IPS-18c (cell line): ENCODE measurements around the gene MINDY4.
"Not testable (repeated sequence)": the region's sequence is repeated elsewhere in the genome, so short reads cannot be mapped to it uniquely, and the experiment has no call there.

ENCODE experiments used
- H3K4me3 ChIP-seq: 2 replicates; pipeline ENCODE4 v1.7.0; 2013; ENCODE audit warnings: low read depth, mild to moderate bottlenecking, low read length, moderate library complexity; ENCODE audit not compliant: insufficient read depth
- H3K9me3 ChIP-seq: one replicate; pipeline ENCODE4 v1.6.1; 2013; ENCODE audit warnings: mild to moderate bottlenecking, low read length, moderate library complexity; ENCODE audit not compliant: control insufficient read depth, insufficient read depth

The MINDY4 gene

DNA sequence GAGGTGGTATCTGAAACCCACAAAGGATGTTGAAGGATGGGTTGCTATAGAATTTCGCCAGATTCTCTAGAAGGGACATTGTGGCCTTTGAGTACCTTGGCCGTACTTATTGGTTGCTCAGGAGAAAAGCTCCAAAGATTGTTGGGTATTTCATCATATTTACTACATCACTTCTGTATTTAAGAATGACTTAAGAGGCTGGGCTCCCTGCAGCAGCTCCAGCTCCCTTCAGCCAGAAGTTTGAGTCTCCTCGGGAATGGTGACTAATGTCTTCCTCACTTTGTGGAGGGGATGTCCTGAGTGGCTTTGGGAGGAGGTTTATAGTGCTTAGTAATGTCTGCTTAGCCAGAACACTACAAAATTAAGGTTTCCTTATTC lies 18.1 kb downstream of the MINDY4 start:
- Histone ChIP-seq H3K9me3 (peaks cover 2% of the 10 kb centered on the region), H3K4me3 (no peak overlapping the region)

DNA sequence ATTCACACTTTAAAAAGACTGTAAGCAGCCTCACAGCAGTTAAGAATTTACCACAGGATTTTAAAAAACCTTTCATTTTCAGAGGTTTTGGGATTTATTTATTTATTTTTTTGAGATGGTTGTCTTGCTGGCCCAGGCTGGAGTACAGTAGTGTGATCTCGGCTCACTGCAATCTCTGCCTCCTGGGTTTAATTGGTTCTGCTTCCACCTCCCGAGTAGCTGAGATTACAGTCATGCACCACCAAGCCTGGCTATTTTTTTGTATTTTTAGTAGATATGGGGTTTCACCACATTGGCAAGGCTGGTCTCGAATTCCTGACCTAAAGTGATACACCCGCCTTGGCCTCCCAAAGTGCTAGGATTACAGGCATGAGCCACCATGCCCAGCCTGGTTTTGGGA lies 19.1 kb downstream of the MINDY4 start:
- Histone ChIP-seq H3K9me3 (peaks cover 2% of the 10 kb centered on the region), H3K4me3 (no peak overlapping the region)

DNA sequence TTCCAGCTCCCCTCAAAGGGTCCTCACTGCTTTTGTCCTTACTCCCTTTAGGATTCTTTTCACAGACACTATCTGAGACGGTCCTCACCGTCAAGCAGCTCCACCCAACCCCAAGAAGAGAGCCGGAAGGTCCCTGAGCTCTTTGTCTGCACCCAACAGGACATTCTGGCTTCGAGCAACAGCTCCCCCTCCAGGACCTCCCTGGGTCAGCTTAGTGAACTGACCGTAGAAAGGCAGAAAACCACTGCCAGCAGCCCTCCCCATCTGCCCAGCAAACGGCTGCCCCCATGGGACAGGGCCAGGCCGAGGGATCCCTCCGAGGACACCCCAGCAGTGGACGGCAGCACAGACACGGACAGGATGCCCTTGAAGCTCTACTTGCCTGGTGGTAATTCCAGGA lies 19.9 kb downstream of the MINDY4 start:
- H3K4me3 ChIP-seq, result no peak overlapping the region
- peaks cover 2% of the 10 kb centered on the region for H3K9me3 ChIP-seq

DNA sequence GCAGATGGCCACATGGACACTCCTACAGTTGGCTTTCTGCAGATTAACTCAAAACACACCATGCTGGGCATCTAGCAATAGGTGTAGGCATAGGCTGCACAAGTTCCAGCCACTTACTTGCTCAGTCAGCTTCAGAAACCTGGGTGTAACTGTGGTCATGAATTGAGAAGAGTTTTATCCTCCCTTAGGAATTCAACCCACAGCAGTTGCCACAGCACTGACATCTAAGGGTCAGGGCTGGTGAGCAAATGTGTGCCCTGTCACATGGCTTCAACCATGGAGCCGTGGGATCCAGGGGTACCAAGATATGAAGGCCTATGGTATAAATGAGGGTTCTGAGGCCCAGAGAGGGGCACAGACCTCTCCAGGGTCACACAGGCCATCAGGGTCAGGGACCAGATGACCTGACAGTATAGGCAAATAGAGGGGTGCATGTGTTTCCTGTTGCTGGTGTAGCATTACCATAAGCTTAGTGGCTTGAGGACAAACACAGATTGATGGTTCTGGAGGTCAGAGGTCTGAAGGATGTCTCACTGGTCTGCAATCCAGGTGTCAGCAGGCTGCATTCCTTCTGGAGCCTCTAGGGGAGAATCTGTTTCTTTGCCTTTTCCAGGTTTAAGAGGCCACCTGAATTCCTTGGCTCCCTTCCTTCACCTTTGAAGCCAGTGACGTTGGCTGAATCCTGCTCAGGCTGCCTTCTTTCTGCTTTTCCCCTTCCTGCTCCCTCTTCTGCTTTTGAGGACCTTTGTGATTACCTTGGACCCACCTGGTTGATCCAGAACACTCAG lies 24.1 kb downstream of the MINDY4 start:
- Histone ChIP-seq H3K4me3 (no peak overlapping the region), H3K9me3 (peaks cover 2% of the 10 kb centered on the region)

DNA sequence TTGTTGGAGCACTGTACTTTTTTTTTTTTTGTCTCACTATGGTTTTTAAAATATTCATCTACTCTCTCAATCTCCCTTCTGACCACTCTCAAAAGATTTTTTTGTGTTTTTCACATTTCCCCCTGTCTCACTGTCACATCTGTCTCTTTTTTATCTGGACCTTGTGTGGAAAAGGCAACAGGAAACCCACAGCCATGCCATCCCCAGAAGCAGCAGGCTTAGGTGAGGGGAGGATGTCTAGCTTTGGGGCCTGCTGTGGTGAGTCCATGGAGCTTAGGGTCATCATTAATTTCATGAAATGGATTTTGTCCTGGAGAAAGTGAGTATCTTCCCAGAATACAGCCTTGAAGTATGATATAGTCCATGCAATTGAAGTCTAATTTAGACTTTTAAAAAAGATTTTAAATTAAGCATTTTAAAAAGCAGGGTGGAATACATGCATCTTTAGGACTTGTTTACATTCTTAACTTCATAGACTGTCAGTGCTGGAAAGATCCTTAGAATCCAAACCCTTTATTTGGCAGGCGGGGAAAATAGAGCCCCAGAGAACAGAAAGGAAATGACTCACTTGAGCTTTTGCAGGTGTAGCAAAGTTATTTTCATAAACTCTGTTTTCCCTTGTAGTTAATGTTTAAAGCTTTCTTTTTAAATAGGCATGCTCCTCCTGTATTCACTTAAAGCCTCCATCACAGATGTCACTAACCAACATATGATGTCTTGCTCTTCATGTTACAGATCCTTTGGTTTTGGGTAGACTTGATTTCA lies 25.1 kb downstream of the MINDY4 start:
- Histone ChIP-seq H3K4me3 (no peak overlapping the region), H3K9me3 (no peaks in the 10 kb centered on the region)

DNA sequence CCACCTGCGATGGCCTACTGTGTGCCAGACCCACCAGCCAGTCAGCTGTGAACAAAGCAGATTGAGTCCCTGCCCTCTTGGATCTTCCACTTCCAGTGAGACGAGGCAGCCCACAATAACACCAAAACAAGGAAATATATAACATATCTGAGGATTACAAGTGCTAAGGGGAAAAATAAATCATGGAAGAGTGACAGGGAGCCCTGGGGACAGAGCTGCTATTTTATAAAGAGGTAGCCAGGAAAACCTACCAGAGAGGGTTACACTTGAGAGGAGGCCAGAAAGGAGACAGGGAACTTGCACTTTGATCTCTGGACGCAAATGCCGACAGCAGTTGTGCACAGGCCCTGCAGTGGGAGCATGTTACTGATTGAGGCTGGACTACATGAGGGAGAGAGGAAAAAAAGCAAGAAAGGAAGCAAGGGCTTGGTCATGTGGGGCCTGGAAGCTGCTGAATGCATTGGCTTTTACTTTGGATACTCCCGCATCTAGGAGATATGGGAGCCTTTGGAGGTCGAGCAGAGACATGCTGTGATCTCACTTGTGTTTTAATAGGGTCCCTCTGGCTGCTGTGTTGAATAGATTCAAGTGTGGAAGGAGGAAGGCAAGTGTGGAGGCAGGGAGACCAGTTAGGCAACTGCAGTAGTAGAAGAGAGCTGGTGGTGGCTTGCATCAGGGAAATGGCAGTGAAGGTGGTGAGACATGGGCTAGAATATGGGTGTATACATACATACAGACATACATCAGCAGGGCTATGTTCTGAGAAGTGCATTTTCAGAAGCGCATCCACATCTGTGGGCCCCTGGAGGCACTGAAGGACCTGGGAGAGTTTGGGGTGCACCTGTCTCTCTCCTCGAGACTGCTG lies 26.2 kb downstream of the MINDY4 start:
- no peak overlapping the region for H3K4me3 ChIP-seq
- no peaks in the 10 kb centered on the region for H3K9me3 ChIP-seq

DNA sequence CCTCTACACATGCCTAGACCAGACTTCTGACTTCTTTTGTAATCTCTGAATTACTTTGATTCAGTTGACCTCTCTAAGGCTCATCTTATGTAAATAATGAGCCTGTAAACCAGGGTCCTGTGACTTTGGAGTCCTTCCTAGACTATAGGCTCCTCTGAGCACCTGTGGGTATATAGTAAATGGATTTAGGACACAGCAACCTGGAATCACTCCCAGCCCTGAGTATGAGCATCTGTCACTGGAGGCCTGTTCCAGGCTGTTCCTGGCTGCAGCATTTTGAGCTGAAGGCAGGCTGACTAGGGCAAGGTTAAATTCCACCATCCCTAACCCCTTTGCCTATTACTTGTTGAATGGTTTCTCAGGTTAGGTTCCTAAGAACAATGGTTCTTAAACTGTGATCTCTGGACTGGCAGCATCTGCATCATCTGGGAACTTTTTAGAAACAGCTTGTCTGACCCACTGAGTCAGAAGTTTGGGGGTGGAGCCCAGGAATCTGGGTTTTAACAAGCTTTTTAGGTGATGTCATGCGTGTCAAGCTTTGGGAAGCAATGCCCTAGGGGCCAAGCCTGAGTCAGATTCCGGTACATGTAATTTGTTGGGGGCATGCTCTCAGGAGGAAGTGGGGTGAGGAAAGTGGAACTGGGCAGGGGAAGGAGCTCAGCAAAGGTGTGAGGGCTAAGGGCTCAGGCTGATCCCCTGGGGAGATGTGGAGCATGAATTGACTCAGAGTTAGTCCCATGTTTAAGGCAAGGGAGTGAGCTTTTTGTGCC lies 28.2 kb downstream of the MINDY4 start:
- Histone ChIP-seq H3K4me3 (no peak overlapping the region), H3K9me3 (no peaks in the 10 kb centered on the region)

DNA sequence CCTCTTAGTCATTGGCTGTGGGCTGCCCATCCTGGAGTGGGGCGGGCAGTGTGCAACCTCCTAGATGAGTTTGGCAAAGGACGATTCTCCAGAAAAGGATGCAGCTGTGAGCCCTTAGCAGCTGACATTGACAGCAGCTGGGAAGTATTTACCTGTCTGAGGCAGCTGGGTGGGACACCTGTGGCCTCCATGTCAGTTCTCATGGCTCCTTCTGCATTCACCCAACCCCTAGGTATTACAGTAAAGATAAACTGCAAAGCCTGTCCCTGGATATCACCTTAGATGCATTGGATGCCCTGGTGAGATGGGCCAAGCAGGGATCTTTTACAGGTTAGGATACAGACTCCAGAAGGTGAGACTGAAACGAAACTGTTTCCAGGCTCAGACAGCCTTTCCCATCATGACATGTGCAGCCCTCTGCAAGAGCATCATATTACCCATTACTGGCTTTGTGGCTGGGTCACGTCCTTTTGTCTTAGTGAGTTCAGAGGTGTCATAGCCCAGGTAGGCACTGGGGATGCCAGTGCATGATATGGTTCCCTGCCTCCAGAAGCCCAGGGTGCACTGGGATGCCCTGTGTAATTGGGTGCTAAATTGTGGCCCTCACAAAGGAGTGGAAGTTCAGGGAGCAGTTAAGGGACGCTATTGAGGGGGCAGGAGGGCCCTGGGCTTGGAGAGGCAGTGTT lies 28.9 kb downstream of the MINDY4 start:
- Histone ChIP-seq H3K4me3 (no peak overlapping the region), H3K9me3 (no peaks in the 10 kb centered on the region)

DNA sequence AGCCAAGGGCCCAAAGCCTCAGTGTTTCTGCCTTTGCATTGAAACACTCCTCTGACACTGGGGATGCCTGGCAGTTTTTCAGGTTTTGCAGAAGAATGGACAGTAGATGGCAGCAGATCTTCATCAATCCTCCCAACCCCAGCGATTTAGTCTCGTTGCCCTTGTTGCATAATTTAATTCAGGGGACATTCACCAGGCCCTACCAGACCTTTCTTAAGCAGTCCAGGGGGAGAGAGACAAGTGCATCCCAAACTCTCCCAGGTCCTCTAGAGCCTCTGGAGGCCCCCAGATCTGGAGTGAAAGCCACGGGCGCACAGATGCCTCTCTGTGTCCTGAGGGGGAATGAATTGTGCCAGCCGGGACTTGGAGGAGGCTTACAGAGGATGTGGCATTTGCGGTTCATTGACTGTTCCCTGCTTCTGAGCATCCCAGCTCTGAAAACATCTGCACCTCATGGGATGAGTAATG lies 29.6 kb downstream of the MINDY4 start:
- Histone ChIP-seq H3K9me3 (no peaks in the 10 kb centered on the region), H3K4me3 (no peak overlapping the region)

DNA sequence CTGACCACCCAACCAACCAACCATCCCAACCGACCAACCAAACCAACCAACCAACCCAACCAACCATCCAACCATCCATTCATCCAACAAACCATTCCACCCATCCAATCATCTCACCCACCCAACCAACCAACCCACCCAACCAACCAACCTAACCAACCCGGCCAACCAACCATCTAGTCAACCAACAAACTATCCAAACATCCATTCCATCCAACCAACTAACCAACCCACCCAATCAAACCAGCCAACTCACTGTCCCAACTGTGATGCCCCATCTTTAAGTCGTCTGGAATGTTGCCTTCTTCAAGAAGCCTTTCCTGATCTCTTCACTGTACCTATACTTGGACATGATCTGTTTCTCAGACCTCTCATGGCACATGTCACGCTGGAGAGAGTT lies 31.6 kb downstream of the MINDY4 start:
- H3K4me3 ChIP-seq, result no peak overlapping the region
- no peaks in the 10 kb centered on the region for H3K9me3 ChIP-seq

DNA sequence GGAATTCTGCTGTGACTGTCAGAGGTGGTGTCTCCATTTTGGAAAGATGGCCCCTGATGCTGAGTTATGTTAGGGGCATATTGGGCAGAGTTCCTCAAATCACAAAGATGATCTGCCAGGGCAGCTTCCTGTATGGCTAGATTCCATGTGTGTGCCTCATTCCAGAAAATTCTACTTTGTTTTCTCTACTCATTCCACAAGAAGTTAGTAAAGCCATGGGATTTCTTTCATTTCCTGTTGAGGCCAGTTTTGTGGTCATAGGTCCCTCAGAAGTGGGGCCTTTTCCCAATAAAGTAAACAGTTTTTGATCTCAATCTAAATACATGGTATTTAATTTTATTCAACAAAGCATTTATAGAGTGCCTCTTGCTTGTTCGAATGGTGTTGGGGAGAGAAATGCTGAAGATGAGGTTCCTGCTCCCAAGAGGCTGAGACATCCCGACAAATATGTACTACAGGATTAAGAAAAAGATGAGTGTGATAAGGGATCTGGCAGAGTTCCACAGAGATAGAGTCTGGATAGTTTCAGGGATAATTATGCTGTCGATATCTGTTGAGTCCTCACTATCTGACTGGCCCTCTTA lies 33.0 kb downstream of the MINDY4 start:
- H3K4me3 ChIP-seq, result no peak overlapping the region
- no peaks in the 10 kb centered on the region for H3K9me3 ChIP-seq

DNA sequence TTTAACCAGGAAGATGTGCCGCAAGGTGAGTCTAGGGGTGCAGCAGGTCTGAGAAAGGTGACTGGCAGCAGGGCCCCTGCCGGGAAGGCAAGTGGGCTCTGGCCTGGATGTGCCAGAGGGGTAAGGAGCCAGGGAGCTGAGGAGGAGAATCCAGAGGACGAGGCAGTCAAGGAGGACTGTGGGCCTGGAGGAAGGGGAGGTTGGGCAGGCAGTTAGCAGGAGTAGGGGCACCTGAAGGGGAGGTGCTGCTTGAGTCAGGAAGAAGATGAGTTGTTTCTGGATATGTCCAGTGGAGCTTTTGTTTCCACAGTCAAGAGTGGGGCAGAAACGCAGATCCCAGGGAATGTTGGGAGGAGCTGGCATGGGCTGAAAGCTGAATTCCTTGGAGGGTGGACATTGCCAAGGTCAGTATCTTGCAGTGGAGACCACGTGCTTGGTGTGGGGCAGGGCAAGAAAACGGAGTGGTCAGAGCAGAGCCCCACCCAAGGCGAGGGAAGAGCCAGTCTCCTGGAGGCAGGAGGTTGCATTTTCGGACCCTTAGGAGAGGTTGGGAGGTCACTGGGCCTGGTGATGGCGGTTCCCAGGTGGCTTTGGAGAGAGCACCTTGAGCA lies 34.0 kb downstream of the MINDY4 start:
- H3K4me3 ChIP-seq, result no peak overlapping the region
- H3K9me3 ChIP-seq, result no peaks in the 10 kb centered on the region

DNA sequence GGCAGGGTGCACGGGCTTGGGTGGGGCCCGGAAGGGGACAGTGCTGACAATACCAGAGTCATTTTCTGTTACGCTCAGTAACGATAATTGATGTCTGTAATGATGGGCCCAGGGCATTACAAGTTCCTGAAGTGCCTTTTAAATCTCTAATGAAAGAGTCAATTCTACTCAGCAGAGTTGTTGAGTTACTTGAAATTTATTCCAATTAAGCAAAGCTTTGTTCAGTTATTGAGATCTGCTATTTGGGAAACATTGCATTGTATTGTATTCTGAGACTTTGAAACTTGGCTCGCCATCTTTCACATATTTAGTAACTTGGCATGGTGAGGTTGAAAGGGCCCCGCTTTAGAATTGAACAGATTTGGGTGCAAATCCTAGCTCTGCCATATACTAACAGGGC lies 34.7 kb downstream of the MINDY4 start:
- H3K9me3 ChIP-seq, result no peaks in the 10 kb centered on the region
- no peak overlapping the region for H3K4me3 ChIP-seq

DNA sequence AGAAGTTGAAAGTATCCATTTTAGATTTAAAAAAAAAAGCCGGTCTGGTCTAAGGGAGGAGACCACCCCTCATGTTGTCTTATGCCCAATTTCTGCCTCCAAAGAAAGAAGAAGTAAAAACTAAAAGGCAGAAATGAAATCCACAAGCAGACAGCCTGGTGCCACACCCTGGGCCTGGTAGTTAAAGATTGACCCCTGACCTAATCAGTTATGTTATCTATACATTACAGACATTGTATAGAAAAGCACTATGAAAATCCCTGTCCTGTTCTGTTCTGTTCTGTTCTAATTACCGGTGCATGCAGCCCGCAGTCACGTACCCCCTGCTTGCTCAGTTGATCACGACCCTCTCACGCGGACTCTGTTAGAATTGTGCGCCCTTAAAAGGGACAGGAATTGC lies 36.3 kb downstream of the MINDY4 start:
- not testable (repeated sequence) for H3K4me3 ChIP-seq, H3K9me3 ChIP-seq

DNA sequence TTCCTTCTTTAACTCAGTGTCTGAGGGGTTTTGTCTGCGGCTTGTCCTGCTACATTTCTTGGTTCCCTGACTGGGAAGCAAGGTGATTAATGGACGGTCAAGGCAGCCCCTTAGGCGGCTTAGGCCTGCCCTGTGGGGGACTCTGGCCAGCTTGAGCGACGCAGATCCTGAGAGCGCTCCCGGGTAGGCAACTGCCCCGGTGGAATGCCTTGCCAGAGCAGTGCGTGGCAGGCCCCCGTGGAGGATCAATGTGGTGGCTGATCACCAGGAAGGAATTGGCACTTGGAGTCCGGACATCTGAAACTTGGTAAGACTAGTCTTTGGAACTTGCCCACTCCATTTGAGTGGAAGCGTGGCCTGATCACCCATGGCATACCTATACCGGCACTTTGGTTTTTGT lies 36.7 kb downstream of the MINDY4 start:
- not testable (repeated sequence) for H3K4me3 ChIP-seq, H3K9me3 ChIP-seq

DNA sequence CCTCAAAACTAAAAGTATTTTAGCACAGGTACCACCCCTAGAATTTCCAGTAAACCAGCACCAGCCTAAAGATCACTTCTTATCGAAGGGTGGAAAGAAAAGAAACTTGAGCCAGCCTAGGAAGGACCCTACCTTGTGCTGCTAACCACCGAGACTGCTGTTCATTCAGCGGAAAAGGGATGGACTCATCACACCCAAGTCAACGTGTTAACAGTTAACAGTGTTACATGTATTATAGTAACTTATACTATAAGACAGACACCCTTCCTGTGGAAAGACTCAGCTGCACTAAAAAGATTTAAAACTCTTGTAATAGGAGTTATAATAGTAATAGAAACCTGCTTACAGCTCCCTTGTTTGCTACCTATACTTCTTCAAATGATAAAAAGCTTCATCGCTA lies 39.8 kb downstream of the MINDY4 start:
- Histone ChIP-seq H3K9me3 (no peaks in the 10 kb centered on the region), H3K4me3 (no peak overlapping the region)
